Left ventricle myocardium superior (tissue), 1 donor: ENCODE data around the gene RAB6C. TPM values are rescaled to one million over a fixed set of nuclear protein-coding genes. Genes with fewer than 3 reads are reported as not detected.
"Not testable (repeated sequence)": the region's sequence is repeated elsewhere in the genome, so short reads cannot be mapped to it uniquely, and the experiment has no call there.

Source experiments
- ATAC-seq: fragments of 200-7000 bp; cut with Tn5 transposase; one replicate; pipeline ENCODE4 v1.9.1; 2020; ENCODE audit warnings: mild to moderate bottlenecking, moderate library complexity
- DNase-seq: peaks from one replicate; pipeline ENCODE4 v3.0.0-alpha.2; 2020
- intact Hi-C: fragments of 100-400 bp; cut with micrococcal nuclease; formaldehyde crosslinking; loops from one replicate; pipeline ENCODE4 v1.11.0; 2022
- total RNA-seq: library from RNA; stranded (reverse); fragmentation: NEBNext Ultra II Directional; extraction: Animal tissue kit (Norgen Biotek cat#: 25700); gene quantifications from one replicate; pipeline ENCODE4 v1.2.1, GENCODE V29; 2021
- donor health status: DM: no; HTN: yes; CAD: no; lungs with severe emphysema.

The RAB6C gene
- total RNA-seq, 1 donor from 2014 or later = 0.25 TPM

GRCh38 chr2:129984426-129984825, 5.0 kb downstream of the RAB6C start:
- DNase-seq = no peak
- intact Hi-C loops = no loop called here
- ATAC-seq = no peak

- intact Hi-C loops, ATAC-seq, DNase-seq: not testable (repeated sequence)
Measured at GRCh38 chr2:129992415-129993006, 13.0 kb downstream of the RAB6C start.

GRCh38 chr2:129993151-129993550, 13.7 kb downstream of the RAB6C start:
- DNase-seq, intact Hi-C loops, ATAC-seq: not testable (repeated sequence)

GRCh38 chr2:129996657-129997237, 17.3 kb downstream of the RAB6C start:
- intact Hi-C loops, DNase-seq, ATAC-seq: not testable (repeated sequence)

GRCh38 chr2:129998771-129999170, 19.3 kb downstream of the RAB6C start:
- DNase-seq = not testable (repeated sequence)

GRCh38 chr2:130005862-130006261, 26.4 kb downstream of the RAB6C start:
- DNase-seq = peak; percentile 40
- ATAC-seq = peak; percentile 64
- intact Hi-C loops = not testable (repeated sequence)

More at GRCh38 chr2:129998771-129999170, 19.3 kb downstream of the RAB6C start:
- intact Hi-C loops, ATAC-seq: not testable (repeated sequence)

- intact Hi-C loops, ATAC-seq, DNase-seq: not testable (repeated sequence)
Measured at GRCh38 chr2:130016701-130017100, 37.2 kb downstream of the RAB6C start.

- ATAC-seq (no peak), DNase-seq (no peak)
- intact Hi-C loops = no loop called here
Measured at GRCh38 chr2:130019402-130019801, 39.9 kb downstream of the RAB6C start.

GRCh38 chr2:130020069-130020468, 40.6 kb downstream of the RAB6C start:
- intact Hi-C loops, DNase-seq, ATAC-seq: not testable (repeated sequence)

GRCh38 chr2:130025931-130026330, 46.5 kb downstream of the RAB6C start:
- intact Hi-C loops, DNase-seq, ATAC-seq: not testable (repeated sequence)

Other genes starting within 250 kb of the RAB6C start
- gene POTEF, start 149.6 kb downstream of the RAB6C start, total RNA-seq = not detected
- gene CCDC74B, start 165.4 kb downstream of the RAB6C start, total RNA-seq = 0.64 TPM
- 31.6 TPM for gene SMPD4, start 201.9 kb downstream of the RAB6C start, total RNA-seq
- 510 TPM for gene MZT2B, start 202.6 kb downstream of the RAB6C start, total RNA-seq
- 60.2 TPM for gene TUBA3E, start 218.8 kb downstream of the RAB6C start, total RNA-seq